GM21423 (cell line): ENCODE results near the gene SLC5A8.
"Not testable (repeated sequence)": the region's sequence is repeated elsewhere in the genome, so short reads cannot be mapped to it uniquely, and the experiment has no call there.

Experiments
- ATAC-seq: cut with Tn5 transposase; IDR thresholded peaks from one replicate; pipeline ENCODE4 v1.9.1; 2021; ENCODE audit warnings: mild to moderate bottlenecking, moderate library complexity; ENCODE audit not compliant: unreplicated experiment

The SLC5A8 gene

DNA sequence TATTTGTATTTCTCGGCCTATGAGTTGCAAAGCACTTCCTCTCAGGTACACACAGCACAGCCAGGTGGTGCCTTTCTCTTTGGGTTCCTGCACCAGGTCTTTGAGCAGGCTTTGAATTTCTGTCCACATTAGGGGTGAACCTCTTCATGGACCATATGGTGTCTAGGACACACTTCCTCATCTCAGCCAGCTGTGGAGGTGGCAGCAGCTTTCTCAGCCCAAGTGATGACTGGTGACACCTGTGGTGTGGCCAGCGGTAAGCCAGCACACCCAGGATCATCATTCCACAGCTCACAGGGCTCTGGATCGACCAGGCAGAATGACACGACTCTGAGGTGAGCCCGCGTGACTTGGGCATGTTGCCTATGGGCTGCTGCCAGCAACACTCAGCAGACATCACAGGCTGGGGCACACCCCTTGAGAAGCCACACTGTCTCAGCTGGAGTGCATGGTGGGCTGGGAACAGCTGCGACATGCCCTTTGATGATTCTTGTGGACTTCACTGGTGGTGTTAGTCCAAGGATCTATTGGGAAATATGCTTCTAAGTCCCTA, 36.8 kb downstream of the SLC5A8 start:
- no peak for ATAC-seq

DNA sequence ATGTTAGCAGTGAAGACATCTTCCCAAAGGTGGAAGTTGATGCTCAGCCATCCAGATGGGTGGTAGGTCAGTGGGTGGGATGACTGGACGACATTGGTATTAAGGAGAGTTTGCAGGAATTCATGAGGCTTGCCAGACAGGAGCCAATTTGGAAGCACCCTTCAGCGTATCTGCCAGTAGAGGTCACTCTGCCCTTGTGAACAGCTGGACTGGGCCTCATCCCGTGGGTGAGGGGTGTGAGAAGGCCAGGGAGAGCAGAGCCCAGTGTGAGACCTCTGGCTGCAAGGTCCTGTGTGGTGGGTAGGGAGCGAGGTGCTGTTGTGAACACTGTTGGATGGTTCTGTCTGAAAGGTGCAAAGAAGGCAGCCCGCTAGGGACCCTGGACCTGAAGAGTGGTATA, 37.7 kb downstream of the SLC5A8 start:
- ATAC-seq, result no peak

DNA sequence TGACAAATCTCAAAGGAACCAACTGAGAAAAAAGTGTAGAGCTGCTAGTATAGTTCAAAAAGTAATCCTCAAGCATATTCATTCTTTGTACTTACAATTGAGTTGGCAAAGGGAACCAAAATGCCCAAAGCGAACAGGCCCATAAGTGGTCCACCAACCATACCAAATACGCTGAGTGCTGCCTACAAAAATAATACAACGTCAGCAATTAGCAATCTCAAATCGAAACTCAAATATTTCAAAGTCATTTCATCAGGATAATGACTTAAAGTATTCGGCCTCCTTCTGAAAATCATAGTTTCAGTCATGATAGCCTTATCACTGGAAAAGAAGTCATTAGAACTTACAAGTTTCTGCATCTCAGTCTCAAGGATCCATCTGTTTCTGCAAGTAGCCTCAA, 42.0 kb downstream of the SLC5A8 start:
- ATAC-seq, result no peak

DNA sequence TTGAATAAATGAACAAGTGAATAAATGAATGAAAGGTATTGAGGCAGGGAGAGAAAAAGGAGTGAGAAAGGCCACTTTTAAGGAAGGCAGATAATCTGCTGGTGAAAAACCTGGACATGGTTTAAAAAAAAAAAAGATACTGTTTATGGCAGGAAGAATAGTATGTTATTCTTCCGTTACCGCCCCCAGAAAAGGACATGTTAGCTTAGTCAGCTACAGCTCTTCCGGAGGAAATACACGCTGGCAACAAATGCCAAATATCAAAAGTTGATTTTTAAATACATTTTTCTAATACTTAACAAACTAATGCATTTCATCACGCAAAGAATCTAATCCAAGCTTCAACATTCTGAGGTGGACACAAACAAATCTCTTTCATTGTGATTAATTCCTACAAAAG, 43.2 kb downstream of the SLC5A8 start:
- ATAC-seq, result no peak

DNA sequence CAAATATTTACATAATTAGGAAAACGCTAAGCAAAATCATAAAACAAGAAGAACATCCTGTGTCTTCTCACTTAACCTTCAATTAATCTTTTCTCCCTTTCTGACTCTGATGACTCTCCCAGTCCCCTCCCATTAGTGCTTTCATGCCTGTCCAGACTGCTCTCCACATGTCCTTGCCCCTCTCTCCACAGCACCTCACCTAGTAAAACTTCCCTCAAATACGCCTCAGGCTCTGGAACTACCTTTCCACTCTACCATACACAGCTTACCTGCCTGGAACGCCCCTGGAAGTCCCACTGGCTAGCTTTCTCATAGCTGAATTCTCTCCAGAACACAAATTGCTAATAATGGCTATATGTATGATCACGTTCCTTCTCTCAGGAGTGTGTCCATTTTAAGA, 44.7 kb downstream of the SLC5A8 start:
- no peak for ATAC-seq

DNA sequence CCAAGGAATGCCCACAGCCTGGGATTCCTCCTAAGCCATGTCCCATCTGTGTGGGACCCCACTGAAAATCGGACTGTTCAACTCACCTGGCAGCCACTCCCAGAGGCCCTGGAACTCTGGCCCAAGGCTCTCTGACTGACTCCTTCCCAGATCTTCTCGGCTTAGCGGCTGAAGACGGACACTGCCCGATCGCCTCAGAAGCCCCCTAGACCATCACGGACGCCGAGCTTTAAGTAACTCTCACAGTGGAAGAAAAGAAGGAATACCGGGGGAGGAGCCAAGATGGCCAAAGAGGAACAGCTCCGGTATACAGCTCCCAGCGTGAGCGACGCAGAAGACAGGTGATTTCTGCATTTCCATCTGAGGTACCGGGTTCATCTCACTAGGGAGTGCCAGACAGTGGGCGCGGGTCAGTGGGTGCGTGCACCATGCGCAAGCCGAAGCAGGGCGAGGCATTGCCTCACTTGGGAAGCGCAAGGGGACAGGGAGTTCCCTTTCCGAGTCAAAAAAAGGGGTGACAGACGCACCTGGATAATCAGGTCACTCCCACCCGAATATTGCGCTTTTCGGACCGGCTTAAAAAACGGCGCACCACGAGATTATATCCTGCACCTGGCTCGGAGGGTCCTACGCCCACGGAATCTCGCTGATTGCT, 64.1 kb downstream of the SLC5A8 start:
- ATAC-seq, result not testable (repeated sequence)

DNA sequence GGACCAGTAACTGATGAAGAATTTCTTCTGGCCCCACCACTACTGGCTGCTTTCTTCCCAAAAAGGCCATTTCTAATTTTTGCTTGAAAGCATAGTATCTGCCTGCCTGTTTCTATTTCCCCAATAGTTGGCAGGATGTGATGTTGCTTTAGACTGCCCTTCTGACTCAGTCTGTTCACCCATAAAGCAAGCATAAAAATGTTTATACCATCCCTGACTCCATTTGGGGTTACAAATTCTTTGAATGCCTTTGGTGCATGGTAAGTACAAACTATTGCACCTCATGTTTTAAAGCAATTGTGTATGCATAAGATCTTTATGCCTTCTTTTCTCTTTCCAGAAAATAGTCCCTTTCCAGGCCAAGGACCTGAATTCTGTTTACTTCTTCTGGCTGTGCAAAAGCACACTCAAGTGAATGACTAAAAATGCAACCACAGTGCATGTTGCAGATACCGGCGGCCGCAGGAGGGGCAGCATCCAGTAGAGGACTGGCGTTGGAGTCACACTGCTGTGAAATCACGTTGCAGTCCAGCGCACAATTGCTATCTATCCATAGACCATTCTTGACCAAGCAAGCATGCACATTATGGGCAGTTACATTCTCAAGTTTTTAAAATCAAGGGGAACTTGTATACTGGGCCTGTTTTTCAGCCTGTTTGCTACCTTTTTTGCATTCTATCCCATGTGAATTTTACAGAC, 82.4 kb downstream of the SLC5A8 start:
- no peak for ATAC-seq

DNA sequence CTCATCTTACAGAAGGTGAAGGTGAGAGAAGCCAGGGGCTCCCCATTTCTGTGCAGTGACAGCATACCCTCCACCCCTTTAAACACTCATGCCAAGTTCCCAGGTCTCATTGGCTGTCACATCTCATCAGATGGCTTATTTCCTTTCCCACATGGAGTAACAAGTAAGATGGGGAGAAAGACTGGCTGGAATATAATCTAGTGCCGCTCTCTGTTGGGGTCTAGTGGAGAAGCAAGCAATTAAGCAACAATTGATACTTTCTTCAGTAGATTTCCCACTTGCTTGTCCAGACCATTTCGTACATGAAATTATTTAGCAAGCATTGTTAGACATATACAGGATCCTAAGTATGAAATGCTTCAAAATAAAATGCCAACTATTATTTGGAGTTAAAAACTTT, 92.2 kb downstream of the SLC5A8 start:
- ATAC-seq, result no peak

DNA sequence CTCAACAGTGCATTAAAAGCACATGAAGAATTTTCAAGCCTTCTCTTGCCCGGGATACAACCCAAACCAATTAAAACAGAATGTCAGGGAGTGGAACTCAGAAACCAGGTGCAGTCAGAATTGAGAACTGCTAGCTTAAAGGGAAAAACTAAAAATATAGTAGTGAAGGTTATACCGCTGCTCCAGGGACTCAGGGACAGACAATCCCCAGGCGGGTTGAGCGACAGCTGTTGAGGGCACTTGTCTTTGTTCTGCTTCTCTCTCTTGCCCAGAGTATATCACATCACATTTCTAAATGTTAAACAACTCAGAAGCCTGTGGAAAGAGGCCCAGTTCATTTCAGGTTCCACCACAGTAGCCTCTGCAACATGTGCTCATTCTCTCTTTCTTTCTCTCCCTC, 93.1 kb downstream of the SLC5A8 start:
- no peak for ATAC-seq

DNA sequence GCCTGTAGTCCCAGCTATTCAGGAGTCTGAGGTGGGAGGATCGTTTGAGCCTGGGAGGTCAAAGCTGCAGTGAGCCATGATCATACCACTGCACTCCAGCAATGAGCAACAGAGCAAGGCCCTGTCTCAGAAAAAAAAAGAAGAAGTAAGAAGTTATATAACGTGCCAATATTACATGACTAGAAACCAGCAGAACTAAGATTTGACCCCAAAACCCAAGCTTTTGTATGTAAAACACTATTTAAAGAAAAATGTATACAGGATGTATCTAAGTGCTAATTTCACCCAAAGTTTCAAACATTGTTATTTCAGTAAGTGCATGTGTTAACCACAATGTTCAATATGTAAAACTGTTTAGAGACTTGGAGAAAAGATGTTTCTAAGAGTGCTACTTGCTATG, 94.7 kb downstream of the SLC5A8 start:
- ATAC-seq, result no peak

DNA sequence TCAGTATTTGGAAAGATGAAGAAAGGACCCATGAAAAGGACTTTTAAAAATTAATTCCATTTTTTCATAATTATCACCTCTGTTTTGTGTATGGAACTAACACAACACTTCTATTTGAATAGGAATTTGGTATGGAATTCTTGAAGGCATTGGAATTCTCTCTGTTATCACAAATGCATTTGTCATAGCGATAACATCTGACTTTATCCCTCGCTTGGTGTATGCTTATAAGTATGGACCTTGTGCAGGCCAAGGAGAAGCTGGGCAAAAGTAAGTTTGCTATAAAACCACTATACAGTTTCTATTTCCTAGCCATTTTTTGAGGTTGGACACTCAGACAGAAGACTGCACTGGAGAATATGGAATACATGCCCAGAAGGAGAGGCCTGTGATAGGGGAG, 98.6 kb downstream of the SLC5A8 start:
- no peak for ATAC-seq

DNA sequence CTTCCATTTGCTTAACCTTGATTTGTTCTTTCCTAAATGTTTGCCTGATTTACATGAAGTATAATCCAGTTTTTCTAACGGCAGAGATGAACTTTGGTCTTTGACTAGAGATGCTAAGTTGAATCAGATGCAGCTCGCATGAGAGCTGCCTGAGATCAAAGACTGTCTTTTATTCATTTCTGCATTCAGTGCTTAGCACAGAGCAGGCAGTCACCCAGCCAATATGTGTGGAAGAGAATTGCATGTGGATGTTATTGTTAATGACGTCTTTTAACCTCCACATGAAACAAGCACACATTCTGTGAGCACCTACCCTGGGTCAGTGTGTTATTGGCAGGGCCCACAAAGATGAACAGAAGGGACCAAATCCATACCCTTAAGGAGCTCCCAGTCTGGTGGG, 99.2 kb downstream of the SLC5A8 start:
- no peak for ATAC-seq

DNA sequence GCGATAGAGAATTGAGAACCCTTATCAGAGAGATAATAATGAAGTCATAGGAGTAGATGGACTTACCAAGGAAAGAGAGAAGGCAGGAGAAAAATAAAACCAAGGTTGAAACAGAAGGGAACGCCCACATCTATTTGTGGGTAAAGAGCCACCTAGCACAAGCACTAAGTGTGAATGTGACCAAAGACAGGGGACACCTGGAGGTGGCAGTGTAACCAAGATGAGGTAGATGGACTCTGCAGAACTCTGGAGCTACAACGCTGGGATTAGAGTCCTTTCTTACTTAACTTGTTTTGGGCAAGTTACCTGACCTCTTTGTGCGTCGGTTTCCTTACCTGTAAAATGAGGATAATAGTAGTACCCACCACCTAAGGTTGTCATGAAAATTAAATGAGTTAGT, 101.9 kb downstream of the SLC5A8 start:
- no peak for ATAC-seq

DNA sequence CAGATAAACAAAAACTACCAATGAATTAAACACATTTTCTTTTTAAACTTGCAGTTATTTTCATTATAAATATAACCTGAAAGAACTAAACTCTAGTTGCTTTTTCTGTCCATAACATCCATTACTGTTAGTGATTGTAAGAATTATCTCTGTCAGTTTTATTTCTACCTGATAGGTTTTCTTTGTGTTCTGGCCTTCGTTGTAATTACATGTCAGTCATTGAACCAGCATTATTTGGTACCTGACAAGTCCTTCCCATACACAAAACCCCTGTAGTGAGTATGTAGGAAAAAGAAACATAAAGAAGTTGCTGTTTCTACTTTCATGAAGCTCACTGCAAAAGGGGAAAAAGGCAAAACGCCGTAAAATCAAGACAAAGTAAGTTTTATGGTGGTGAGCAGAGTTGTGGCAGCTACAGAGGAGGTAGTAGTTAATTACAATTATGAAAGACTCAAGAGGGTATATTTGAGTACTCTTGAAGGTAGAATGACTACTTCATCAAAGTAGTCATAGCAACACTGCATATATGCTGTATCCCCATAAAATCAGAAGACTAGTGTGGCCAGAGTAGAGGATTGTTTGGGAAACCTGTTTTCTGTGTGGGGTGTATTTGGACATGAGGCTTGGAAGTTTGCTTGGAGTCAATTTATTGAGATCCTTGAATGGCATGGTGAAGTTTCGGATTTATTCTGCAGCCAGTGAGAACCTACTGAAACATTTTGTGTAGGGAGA, 102.8 kb downstream of the SLC5A8 start:
- ATAC-seq, result no peak
